Right atrium auricular region (tissue), 2 donors: ENCODE results near the gene SERPINE3. TPM values are rescaled to one million over a fixed set of nuclear protein-coding genes. Genes with fewer than 3 reads are reported as not detected.

Source experiments
- DNase-seq: peaks from one replicate; pipeline ENCODE4 v3.0.0-alpha.2; 2019; ENCODE audit warnings: low spot score
- H3K27ac ChIP-seq, 2 donors: fragments of 200-600 bp; sonication (generic); 1 replicate in 1 of 2; 2 replicates in 1 of 2; pipeline ENCODE4 v1.5.1; 2016 to 2019
- H3K27me3 ChIP-seq, 2 donors: fragments of 200-600 bp; sonication (generic); one replicate each; pipeline versions ENCODE4 v1.5.1 to v1.6.0; 2017 to 2019
- H3K36me3 ChIP-seq: fragments of 200-600 bp; sonication (generic); one replicate; pipeline ENCODE4 v1.5.1; 2016
- H3K4me1 ChIP-seq, 2 donors: fragments of 200-600 bp; sonication (generic); one replicate each; pipeline versions ENCODE4 v1.5.1 to v1.6.0; 2017 to 2019
- H3K4me3 ChIP-seq, 2 donors: fragments of 200-600 bp; sonication (generic); 1 replicate in 1 of 2; 2 replicates in 1 of 2; pipeline ENCODE4 v1.5.1; 2017 to 2019; ENCODE audit warnings: mild to moderate bottlenecking in 1 of 2, moderate library complexity in 1 of 2
- H3K9me3 ChIP-seq, 2 donors: fragments of 200-600 bp; sonication (generic); one replicate each; pipeline ENCODE4 v1.5.1; 2019
- CTCF ChIP-seq, 2 donors: fragments of 200-600 bp; sonication (generic); IDR thresholded peaks; one replicate each; pipeline ENCODE4 v1.5.1; 2019; ENCODE audit warnings: antibody characterized with exemption in 2 of 2
- microRNA-seq, 2 donors: library from miRNA; unstranded; fragments of <30 nt; microRNA quantifications; one replicate each; pipeline ENCODE4, GENCODE V29; 2016 to 2017; ENCODE audit warnings: borderline number of aligned reads in 2 of 2, borderline replicate concordance in 1 of 2
- total RNA-seq, 2 donors: library from RNA; depleted of rRNA; stranded (reverse); fragments of >200 nt; gene quantifications; one replicate each; pipeline ENCODE4 v1.1.0, GENCODE V29; 2016

Gene SERPINE3
- total RNA-seq, 2 donors from 2014 or later: not detected

GRCh38 chr13:51412431-51412830 lies 72.9 kb downstream of the SERPINE3 start:
- no peak for TF ChIP-seq CTCF (IDR thresholded peaks at IDR 0.05)
- H3K9me3 ChIP-seq: no peaks in the 10 kb centered on the region
- H3K4me1 ChIP-seq: no peaks in the 10 kb centered on the region
- H3K36me3 ChIP-seq: no peaks in the 10 kb centered on the region
- no peak for DNase-seq
- H3K27ac ChIP-seq: no peak overlapping the region
- no peaks in the 10 kb centered on the region for H3K27me3 ChIP-seq
- no peak overlapping the region for H3K4me3 ChIP-seq

Small RNA genes within 50 kb of the gene (microRNA-seq; reads per million reads assigned to microRNA genes)
- 0 reads per million in 2 donors for gene MIR5693

Other genes with a start within 250 kb of the SERPINE3 start
- not detected for gene C13orf42, start 228.4 kb upstream of the SERPINE3 start, total RNA-seq
- 1 to 10 TPM; 8.0 to 8.6 TPM for gene FAM124A, start 117.3 kb upstream of the SERPINE3 start, total RNA-seq
- gene INTS6, start 113.3 kb downstream of the SERPINE3 start, total RNA-seq: 10 to 100 TPM; 18.7 to 27.6 TPM
- 1 to 10 TPM; 2.3 to 3.8 TPM for gene WDFY2, start 244.8 kb downstream of the SERPINE3 start, total RNA-seq